Cerebellar cortex (tissue), 1 donor: ENCODE measurements around the gene PTPRCAP.

ENCODE experiments used
- DNase-seq: peaks from one replicate; pipeline ENCODE4 v3.0.0-alpha.2; 2015; ENCODE audit warnings: low spot score

Gene PTPRCAP

GRCh38 chr11:67465189-67465510 is 27.7 kb upstream of the PTPRCAP start:
- DNase-seq: no peak

DNA sequence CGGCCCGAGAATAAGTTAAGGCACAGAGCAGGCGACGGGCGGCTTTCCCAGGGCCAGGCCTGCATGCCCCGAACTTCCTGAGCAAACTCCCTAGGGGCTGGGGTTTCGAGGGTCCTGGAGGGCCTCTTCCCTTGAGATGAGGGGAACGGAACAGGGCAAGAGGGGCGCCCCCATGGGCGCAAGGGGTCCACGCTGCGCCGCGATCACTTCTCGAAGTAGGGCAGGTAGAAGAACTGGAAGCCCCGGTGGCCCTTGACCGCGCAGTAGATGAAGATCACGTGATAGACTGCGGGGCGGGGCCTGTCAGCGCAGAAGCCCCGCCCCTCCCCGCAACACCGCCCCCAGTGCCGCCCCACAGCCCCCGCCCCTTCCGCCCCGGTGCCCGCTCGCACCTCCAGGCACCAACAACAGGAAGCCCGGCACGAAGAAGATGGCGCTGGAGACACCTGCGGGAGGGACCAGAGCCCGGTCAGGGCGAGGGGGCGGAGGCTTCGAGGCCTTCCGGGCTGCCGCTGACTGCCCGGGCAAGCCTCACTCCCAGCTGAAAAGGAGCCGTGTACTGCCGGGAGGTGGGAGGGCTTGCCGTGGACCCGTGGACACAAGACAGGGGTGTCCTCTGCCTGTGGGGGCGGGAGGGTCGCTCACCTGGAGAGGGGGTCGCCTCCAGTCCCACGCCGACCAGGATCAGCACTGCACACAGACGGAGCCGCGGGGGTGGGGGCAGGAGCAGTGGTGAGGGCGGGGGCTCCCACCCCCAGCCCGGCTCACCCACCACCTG is 27.1 kb upstream of the PTPRCAP start:
- DNase-seq: peak; percentile 81

DNA sequence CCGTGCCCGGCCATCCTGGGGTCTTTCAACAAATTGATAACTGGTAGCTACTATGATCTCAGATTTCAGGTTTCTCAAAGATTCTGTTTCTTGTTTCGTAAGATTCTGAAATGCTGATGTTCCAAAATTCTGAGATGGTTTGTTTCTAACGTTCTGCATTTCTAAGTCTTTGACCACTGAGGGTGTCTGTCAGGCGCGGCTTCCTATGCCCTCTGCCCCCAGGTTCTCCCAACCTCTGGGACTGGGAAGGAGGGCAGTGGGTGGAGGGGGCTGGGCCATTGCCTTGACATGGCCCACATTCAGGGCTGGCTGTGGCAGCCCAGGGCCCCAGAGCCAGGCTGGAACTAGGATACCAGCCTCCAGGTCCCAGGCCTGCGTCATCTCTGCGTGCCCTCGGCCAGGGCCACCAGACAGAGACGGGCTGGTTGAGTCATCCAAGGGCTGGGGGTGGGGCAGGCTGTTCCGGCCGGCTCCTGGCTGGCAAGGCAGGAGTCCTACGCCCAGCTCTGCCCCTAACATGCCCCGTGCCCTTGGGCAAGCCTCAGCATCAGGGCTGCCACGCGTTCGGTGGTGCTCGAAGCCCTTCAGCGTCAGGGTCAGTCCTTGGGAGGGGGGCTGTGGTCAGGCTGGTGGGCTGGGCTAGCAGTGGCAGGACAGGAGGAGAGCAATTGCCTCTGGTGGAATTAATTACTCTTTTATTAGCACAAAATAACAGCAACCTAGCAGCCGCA is 26.4 kb upstream of the PTPRCAP start:
- DNase-seq: no peak

GRCh38 chr11:67463186-67463585 is 25.7 kb upstream of the PTPRCAP start:
- DNase-seq: no peak

DNA sequence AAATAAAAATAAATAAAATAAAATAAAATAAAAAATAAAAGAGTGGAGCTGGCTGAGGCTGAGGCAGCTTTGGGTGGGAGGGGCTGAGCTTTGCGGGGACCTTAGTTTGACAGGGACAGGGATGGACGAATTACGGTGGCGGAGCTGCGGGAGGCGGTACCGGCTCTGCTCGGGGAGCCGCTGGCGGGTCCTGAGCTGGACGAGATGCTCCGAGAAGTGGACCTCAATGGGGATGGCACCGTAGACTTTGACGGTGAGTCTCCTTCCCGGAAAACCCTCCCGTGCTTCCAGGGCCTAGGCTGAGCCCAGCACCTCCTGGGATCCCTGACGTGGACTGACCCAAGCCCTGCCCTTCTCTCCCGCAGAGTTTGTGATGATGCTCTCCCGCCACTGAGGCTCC is 20.8 kb upstream of the PTPRCAP start:
- no peak for DNase-seq

DNA sequence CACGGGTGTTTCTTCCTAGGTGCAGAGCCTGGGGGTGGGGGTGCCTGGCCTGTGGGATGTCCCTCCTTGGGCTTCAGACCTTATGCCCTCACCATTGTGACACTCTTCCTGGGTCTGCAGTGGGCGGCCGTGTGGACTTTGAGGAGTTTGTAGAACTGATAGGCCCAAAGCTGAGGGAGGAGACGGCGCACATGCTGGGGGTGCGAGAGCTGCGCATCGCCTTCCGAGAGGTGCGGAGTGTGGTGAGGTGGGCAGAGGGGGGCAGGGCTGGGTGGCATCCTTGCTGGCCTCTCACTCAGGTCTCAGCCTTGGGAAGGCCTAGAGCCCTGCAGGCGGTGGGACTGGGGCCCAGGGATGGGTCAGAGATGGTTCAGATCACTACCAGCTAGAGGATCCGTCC is 20.0 kb upstream of the PTPRCAP start:
- no peak for DNase-seq

DNA sequence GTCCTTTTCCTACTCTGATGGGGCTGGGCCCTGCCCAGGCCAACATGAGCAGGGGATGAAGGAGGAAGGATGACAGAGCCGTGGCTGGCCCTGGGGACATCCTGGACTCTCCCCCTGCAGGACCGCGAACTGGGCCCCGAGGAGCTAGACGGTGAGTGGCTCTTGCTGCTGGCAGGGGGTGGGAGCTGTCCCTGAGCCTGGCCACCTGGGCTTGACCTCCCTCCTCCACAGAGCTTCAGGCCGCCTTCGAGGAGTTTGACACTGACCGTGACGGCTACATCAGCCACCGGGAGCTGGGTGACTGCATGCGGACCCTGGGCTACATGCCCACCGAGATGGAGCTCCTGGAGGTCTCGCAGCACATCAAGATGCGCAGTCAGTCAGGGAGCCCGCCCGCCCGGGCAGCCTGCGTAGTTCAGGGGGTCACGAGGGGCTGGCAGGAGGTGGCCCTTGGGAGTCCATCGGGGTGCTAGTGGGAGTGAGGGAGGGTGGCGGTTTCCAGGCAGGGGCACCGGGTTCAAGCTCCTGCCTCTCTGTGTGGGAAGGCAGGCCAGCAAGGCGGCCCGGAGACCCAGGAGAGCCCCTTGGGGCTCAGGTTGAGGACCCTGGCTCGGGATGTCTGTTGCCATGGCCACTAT is 18.7 kb upstream of the PTPRCAP start:
- no peak for DNase-seq

GRCh38 chr11:67455054-67455453 is 17.6 kb upstream of the PTPRCAP start, which contains the start of gene CABP4:
TSS of gene CABP4 (plus strand) at chr11:67455354. CDS start at chr11:67455424, 70 bp downstream.
- DNase-seq: no peak

DNA sequence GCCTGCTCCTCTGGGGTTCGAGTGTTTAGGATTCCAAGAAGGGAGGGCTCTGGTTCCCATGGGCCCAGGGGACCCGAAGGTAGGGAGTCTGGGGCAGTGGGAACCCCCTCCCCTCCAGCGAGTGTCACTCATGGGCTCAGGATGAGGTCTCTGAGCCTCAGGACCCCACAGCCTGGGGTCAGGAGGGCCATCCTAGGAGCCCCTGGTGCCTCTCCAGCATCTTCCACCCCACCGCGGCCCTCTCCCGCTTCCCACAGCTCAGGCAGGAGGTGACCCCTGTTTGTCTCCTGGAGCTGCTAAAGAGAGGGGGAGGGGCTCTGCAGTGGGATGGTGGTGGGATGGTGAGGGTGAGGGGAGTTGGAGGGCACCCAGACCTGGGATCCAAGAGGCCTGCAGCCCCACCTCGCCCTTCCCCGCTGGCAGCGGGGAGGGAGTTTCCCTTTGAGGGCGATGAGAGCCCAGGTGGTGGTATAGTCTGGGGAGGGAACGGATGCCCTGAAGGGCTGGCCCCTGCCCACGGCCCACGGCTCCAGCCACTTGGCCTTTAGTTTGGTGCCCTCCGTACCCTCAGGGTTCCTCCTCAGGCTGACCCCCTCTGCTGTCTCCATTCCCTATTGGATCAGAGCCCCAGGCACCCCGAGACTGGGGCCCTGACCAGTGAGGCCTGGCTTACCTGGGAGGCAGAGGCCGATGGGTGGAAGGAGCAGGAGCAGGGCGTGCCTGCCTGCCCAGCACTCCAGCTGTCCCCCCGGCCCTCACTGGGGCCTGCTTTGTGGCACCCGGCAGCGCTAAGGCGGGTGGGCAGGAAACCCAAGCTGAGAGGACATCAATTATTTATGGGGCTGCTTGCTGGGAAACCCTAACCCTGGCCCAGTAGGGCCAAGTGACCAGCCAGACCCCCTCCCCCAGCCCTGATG is 16.6 kb upstream of the PTPRCAP start:
- no peak for DNase-seq

DNA sequence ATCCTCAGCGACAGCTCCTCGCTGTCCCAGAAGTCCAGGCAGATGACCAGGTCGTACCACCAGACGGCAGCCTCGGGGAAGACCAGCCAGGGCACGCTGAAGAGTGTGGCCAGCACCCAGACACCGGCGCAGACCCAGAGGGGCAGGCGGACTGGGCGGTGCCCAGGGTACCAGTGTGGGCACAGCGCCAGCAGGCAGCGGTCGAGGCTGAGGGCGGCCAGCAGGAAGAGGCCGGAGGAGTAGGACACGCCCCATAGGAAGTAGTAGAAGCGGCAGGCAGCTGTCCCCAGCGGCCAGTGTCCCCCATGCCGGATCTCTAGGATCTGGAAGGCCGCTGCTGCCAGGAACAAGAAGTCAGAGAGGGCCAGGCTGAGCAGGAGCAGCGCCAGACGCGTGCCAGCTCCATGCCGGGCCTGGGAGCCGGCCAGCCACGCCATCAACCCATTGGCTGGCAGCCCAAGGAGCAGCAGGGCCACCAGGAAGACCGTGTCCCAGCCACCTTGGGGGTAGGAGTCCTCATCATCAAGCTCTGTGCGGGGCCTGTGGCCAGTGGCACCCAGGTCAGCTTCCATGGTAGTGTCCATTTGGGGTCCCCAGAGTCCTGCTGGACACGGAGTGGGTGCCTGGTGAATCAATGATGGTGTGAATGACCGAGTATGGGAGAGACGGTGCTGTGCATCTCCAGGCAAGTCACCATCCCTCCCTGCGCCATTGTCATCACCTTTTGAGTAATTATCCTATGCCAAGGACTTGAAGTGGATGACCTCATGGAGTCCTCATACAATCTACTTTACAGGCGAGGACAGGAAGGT is 14.9 kb upstream of the PTPRCAP start, which contains the start of gene GPR152:
Gene GPR152, minus strand, starts transcription at position 589 of the 812 bp plus-strand sequence. Its CDS starts 5 bp downstream, at position 584.
- DNase-seq: peak; percentile 32

GRCh38 chr11:67451658-67451976 is 14.1 kb upstream of the PTPRCAP start:
- DNase-seq: no peak

DNA sequence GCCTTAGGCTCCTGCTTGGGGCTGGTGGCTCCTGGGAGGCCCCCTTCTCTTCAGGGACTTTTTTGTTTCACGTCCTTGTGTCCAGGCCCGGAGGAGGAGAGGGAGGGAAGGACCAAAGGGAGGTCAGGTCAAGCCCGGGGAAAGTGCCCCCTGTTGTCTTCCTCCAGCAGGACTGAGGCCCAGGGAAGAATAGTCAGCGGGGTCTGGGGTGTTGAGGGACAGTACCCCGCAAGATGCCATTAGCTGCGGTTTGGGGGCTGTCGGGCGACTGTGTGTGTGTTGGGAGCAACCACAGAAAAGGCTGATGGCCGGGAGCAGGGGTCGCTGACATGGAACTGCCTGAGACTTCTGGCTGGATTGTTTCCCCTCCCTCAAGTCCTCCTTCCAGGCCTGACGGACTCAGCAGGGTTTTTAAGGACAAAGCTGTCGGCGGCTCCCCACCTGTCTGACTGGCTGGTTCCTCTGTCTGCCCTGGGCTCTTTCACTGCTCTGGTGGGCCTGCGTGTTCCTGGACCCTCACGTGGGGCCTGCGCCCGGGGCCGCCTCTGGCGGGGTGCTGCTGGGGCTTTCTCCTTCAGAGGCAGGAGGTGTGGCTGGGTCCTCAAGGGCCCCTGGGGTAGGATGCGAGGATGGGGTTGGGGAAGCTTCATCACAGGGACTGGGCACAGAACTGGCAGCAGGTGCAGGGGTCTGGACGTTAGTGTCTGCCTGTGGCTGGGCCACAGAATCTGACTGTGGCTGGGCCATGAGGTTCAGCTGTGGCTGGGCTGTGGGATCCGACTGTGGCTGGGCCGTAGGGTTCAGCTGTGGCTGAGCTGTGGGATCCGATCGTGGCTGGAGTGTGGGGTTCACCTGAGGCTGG is 13.5 kb upstream of the PTPRCAP start:
- DNase-seq: no peak

DNA sequence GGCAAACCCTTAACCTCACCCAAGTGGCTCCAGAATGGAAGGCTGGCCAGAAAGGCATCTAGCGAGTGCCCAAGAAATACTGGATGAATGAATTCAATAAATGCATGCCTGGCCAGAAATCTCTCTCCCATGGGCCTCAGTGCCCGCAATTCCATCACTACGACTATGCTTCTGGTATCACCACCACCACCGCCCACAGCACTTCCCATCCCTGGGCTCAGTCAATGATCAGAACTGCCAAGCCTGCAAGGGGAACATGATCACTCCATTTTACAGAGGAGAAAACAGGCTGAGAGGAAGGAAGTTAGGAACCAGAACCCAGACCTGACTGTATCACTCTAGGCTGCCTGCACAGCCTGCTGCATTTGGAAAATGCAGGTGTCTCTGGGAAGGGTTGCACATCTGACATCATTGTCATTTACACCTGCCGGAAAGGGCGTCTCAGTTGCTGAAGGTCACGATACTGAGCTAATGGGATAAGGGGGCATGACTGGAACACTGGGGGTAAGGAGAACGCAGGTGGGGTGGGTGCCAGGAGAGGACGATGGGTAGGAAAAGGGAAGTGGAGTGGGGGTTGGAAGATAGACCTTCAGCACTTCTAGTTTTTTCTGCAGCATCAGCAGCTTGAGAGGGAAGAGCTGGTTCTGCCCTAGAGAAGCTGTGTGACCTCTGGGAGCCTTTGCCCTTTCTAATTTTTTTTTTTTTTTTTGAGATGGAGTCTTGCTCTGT is 11.8 kb upstream of the PTPRCAP start:
- no peak for DNase-seq

GRCh38 chr11:67448220-67448609 is 10.7 kb upstream of the PTPRCAP start:
- no peak for DNase-seq

GRCh38 chr11:67445515-67445914 is 8.0 kb upstream of the PTPRCAP start:
- DNase-seq: no peak

- DNase-seq: no peak
Observed at GRCh38 chr11:67442504-67443404, 5.3 kb upstream of the PTPRCAP start.

DNA sequence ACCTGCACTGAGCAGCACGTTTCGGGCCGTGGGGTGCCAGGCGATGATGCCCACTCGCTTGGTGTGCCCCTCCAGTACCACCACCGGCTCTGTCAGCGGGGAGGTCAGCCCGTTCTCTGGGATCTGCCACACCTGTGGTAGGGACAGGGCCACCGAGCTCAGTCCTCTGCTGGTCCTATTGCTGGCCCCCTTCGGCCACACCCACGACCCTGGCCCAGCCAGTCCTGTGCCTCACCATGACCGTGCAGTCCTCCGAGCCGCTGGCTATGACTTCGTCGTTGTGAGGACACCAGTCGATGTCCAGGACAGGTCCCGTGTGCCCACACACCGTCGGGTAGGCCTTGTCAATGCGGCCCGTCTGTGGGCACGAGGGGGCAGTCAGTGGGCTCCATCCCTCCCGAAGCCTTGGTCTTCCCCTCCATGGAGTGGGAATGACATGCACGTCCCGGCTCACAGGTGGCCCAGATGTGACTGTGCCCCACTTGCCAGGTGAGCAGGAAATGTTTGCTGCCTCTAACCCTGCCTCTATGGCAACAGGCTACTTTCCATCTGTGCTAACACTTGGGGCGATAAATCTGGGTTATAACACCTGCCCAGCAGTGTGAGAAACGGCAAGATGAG is 4.4 kb upstream of the PTPRCAP start:
- no peak for DNase-seq

DNA sequence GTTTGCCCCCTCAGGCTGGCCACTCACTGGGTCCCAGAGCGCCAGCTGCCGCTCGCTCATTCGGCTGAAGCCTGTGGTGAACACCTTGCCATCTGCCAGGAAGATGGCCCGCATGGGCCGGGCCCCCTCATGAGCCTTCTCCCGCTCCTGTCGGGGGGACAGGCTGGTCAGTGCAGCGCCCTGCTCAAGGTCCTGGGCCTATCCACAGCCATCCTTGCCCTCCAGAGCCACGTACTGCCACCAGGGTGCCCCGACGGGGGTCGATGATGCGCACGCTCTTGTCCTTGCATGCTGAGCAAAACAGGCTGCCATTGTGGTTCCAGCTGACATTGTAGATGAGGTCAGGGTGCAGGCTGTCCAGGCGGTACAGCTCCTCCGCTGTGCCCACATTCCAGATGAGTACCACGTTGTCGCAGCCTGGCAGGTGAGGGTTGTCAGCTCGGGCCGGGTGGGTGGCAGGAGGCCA is 3.6 kb upstream of the PTPRCAP start:
- DNase-seq: no peak
